GM23248 (cell line): ENCODE measurements around the gene PLAAT1.

ENCODE experiments used
- EZH2 ChIP-seq: fragments of 200-600 bp; sonication (generic); IDR thresholded peaks from 2 replicates; pipeline ENCODE4 v1.6.1; 2018; ENCODE audit warnings: antibody characterized with exemption, mild to moderate bottlenecking; ENCODE audit not compliant: insufficient read depth, poor library complexity, severe bottlenecking
- EZH2phosphoT487 ChIP-seq: fragments of 200-600 bp; sonication (generic); IDR thresholded peaks from 2 replicates; pipeline ENCODE4 v1.6.1; 2018; ENCODE audit warnings: antibody characterized with exemption, moderate library complexity, mild to moderate bottlenecking, low read depth; ENCODE audit not compliant: insufficient read depth

- TF ChIP-seq EZH2phosphoT487 (no peak), EZH2 (no peak)
Measured at GRCh38 chr3:193240436-193240849, 579 bp upstream of the PLAAT1 start.
